Measurements from ENCODE around the gene ACER3. TPM values are rescaled to one million over a fixed set of nuclear protein-coding genes. Genes with fewer than 3 reads are reported as not detected.
"Not testable (repeated sequence)": the region's sequence is repeated elsewhere in the genome, so short reads cannot be mapped to it uniquely, and the experiment has no call there.

The ACER3 gene
- total RNA-seq, 4 donors from 2014 or later = 11.5 to 29.3 (median 17.9) TPM

- no peak overlapping the region for H3K4me3 ChIP-seq (replicated peaks in 1 of 3)
- no peak overlapping the region for H3K27ac ChIP-seq
- 95 to 97% methylated on average over 1 of the region's 1 CpG for WGBS, 2 donors
- no peak for TF ChIP-seq POLR2A (IDR thresholded peaks at IDR 0.05)
- TF ChIP-seq CTCF (IDR thresholded peaks at IDR 0.05) = no peak
- no peak for DNase-seq
- intact Hi-C loops (cut with DNase I) = no loop called here
- H3K4me1 ChIP-seq = peaks cover 0 to 9% of the 10 kb centered on the region in 2 donors
- H3K9me3 ChIP-seq = no peaks in the 10 kb centered on the region
- no peaks in the 10 kb centered on the region for H3K27me3 ChIP-seq
- H3K36me3 ChIP-seq = no peaks in the 10 kb centered on the region
Measured at GRCh38 chr11:76825726-76826396, 34.9 kb upstream of the ACER3 start.

- WGBS, 2 donors = 84 to 95% methylated on average over 3 of the region's 3 CpGs
- H3K36me3 ChIP-seq; H3K27me3 ChIP-seq; H3K4me3 ChIP-seq (replicated peaks in 1 of 3); DNase-seq; intact Hi-C loops (cut with DNase I); H3K4me1 ChIP-seq; H3K27ac ChIP-seq; H3K9me3 ChIP-seq: not testable (repeated sequence)
Measured at GRCh38 chr11:76826508-76826907, 34.2 kb upstream of the ACER3 start.

DNA sequence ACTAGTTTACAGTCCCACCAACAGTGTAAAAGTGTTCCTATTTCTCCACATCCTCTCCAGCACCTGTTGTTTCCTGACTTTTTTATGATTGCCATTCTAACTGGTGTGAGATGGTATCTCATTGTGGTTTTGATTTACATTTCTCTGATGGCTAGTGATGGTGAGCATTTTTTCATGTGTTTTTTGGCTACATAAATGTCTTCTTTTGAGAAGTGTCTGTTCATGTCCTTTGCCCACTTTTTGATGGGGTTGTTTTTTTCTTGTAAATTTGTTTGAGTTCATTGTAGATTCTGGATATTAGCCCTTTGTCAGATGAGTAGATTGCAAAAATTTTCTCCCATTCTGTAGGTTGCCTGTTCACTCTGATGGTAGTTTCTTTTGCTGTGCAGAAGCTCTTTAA, 33.7 kb upstream of the ACER3 start:
- H3K4me1 ChIP-seq; H3K9me3 ChIP-seq; H3K27me3 ChIP-seq; intact Hi-C loops (cut with DNase I); DNase-seq; H3K4me3 ChIP-seq (replicated peaks in 1 of 3); H3K36me3 ChIP-seq; H3K27ac ChIP-seq: not testable (repeated sequence)

- Histone ChIP-seq H3K4me1 (no peaks in the 10 kb centered on the region), H3K4me3 (replicated peaks in 1 of 3) (no peak overlapping the region), H3K36me3 (no peaks in the 10 kb centered on the region), H3K9me3 (no peaks in the 10 kb centered on the region), H3K27ac (no peak overlapping the region), H3K27me3 (no peaks in the 10 kb centered on the region)
- no peak for DNase-seq
- TF ChIP-seq CTCF (IDR thresholded peaks at IDR 0.05) (no peak), POLR2A (IDR thresholded peaks at IDR 0.05) (no peak)
- WGBS, 2 donors = 67 to 77% methylated on average over 9 of the region's 9 CpGs
- intact Hi-C loops (cut with DNase I) = no loop called here
Measured at GRCh38 chr11:76830639-76831327, 29.9 kb upstream of the ACER3 start.

DNA sequence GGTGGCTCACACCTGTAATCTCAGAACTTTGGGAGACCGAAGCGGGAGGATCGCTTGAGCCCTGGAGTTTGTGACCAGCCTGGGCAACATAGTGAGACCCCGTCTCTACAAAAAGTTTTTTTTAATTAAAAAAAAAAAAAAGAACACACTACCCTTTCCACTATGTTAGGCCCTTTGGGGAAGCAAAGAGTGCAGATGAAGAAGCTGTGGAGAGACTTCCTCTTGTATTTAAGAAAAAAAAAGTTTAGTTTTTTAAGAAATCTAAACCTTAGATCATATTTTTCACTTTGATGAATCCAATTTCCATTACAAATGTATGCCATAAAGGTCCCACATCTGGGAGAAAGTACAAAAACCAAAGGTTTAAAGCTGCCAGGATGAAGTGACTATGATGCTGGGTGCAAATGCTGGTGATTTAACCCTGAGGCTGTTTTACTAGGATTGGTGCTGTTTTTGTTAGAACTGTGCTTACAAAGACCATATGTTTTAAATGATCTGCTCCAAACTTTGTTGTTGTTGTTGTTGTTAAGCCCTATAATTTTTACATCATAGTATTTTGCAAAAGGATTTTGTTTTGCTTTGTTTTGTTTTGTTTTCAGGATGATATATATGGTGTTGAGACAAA, 28.9 kb upstream of the ACER3 start:
- WGBS, 2 donors = 90 to 94% methylated on average over 4 of the region's 4 CpGs
- TF ChIP-seq CTCF (IDR thresholded peaks at IDR 0.05) = no peak
- no peak for TF ChIP-seq POLR2A (IDR thresholded peaks at IDR 0.05)
- Histone ChIP-seq H3K4me3 (replicated peaks in 1 of 3) (no peak overlapping the region), H3K4me1 (peaks cover 0 to 6% of the 10 kb centered on the region in 2 donors), H3K27ac (no peak overlapping the region), H3K27me3 (no peaks in the 10 kb centered on the region), H3K9me3 (no peaks in the 10 kb centered on the region), H3K36me3 (no peaks in the 10 kb centered on the region)
- no peak for DNase-seq
- intact Hi-C loops (cut with DNase I) = no loop called here

DNA sequence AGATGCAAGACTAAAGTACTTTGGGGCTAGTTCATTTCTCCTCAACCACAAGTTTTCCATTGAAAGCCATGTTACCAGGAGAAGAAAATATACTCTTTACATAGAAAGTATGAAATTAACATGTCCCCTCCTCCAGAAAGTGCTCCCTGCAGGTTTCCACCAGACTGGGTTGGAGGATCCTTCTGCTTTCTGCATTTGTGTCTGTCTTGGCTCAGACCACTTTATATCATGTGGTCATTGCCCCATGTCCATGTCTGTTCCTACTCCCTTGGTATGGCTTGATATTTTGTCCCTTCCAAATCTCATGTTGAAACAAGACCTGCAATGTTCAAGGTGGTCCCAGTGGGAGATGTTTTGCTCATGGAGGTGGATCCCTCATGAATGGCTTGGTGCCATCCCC, 28.4 kb upstream of the ACER3 start:
- intact Hi-C loops (cut with DNase I) = no loop called here
- TF ChIP-seq CTCF (IDR thresholded peaks at IDR 0.05) (no peak), POLR2A (IDR thresholded peaks at IDR 0.05) (no peak)
- no peaks in the 10 kb centered on the region for H3K36me3 ChIP-seq

More for the DNA sequence above, 28.4 kb upstream of the ACER3 start:
- no peak for DNase-seq
- H3K9me3 ChIP-seq = no peaks in the 10 kb centered on the region
- no peaks in the 10 kb centered on the region for H3K27me3 ChIP-seq
- peaks cover 0 to 9% of the 10 kb centered on the region in 2 donors for H3K4me1 ChIP-seq
- H3K27ac ChIP-seq = no peak overlapping the region
- H3K4me3 ChIP-seq (replicated peaks in 1 of 3) = no peak overlapping the region

Measured in thyroid gland (tissue), 4 donors.